Hematopoietic multipotent progenitor cell (in vitro differentiated cells): ENCODE data around the gene INHBE. TPM values are rescaled to one million over a fixed set of nuclear protein-coding genes. Genes with fewer than 3 reads are reported as not detected.

Experiments used
- DNase-seq, 3 donors: peaks; one replicate each; pipeline ENCODE4 v3.0.0-alpha.2; 2011 to 2015; ENCODE audit warnings: low read depth in 2 of 3, low spot score in 2 of 3
- total RNA-seq: library from RNA; depleted of rRNA; stranded (reverse); fragments of >200 nt; gene quantifications from one replicate; pipeline ENCODE4 v1.2.3, GENCODE V29; 2012

Gene INHBE
- total RNA-seq, 1 donor: not detected

DNA sequence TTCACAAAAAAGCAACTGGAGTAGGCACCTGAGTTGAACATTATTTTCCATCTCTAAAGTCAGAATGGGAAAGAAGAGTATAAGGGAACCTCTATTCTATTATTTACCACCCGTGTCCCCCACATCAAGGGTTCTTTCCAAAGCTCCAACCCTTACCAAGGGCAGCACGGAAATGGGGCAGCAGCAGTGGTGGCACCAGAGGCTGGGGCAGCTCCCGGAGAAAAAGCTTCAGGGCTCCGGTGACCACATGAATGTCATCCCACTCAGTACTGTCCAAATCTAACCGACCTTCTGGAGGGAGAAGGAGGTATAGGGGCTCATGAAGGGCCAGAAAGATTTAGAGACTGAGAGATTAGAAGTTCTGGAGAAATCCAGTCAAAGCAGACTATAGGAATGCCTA is 18.8 kb downstream of the INHBE start:
- no peak for DNase-seq

DNA sequence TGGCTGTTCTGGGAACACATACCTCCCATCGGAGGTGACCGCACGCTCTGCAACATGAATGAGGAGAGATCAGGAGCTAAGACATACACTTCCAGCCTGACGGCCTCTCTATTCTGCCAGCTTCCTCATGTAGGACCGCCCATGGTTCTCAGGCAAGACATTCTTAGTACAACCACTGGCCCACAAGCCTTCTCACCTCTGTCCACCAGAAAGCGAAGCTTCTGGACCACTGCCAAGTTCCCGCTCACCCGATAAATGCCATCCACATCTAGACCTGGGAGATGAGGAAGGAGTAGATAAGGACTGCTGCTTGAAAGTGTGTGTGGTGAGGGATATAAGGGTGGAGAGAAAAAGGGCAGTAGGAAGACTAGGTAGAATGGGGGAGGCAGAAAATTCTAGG is 19.3 kb downstream of the INHBE start:
- no peak for DNase-seq

DNA sequence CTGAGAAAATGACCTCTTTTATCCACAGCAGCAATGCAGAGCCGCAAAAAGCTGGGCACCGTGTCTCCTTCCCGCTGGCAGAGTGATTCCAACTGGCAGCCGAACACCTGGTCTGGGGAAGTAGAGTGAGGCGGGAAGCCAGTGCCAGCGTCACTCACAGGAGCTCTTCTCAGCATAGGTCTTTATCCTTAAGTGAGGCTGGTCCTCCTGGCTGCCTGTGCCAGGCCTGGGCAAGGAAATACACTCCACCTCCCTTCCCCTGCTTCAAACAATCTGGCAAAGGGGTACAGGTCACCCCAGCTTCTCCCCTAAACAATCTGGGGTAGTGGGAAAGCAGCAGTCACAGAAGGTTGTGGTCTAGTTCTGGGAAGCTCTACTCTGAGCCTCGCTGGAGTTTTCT is 19.8 kb downstream of the INHBE start:
- no peak for DNase-seq

- DNase-seq: no peak
Observed at GRCh38 chr12:57475271-57476161, 20.4 kb downstream of the INHBE start.

- DNase-seq: peak in 1 of 3 donors; percentile 79
Observed at GRCh38 chr12:57476162-57476992, 21.3 kb downstream of the INHBE start.

DNA sequence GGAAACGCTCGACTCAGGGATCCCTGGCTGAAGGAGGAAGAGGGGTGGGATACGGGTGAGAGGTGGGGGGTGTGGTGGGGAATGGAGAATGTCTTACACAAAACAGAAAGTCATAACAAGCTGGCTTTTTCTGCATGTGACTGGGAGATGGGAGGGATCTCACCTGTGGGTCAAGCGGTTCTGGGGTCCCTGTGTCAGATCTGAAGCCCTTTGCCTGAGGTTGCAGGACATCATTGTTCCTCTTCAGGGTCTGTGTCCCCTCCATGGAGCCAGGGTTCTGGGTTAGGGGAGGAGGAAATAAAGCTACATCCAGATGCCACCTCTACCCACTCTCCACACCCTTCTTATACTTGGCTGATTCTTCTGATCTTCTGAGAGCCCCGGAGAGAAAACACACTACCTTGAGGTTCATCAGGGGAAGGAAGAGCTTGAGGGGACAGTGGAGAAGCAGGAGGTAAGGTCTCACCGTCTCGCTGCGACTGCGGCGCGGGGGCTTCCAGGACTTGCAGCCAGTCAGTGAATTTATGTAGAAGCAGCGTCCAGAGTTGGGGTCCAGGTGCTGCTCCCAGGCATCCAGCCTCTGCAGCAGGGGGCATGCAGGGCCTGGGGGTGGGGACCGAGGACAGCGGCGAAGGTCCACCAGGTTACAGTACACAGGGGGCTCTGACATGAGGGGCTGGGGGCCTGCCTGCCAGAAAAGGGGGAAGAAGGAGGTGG is 22.0 kb downstream of the INHBE start:
- DNase-seq: no peak

- DNase-seq: no peak
Observed at GRCh38 chr12:57477710-57478681, 22.9 kb downstream of the INHBE start.

GRCh38 chr12:57479043-57479375 is 23.9 kb downstream of the INHBE start:
- no peak for DNase-seq

- peak; percentile 60 to 90 (median 70) for DNase-seq
Observed at GRCh38 chr12:57479376-57480115, 24.4 kb downstream of the INHBE start, which contains the start of gene ARHGAP9. ARHGAP9 (minus strand) TSS chr12:57479866; CDS start chr12:57479406, 460 bp downstream.

DNA sequence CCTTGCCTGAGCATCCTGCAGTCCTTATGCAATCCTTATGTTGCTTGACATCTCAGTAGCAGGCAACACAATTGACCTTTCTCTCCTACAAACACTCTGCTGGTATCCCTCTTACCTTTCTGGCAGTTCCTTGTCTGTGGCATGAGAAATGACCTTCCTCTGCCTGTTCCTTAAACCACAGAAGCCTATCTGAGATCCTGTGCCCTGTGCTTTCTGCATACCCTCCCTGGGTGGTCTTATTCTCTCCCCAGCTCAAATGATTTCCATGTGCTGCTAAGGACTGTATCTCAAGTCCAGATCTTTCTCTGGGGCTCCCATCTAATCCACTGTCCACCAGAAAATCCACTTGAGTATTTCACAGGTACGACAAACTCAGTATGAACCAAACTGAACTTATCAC is 26.6 kb downstream of the INHBE start:
- DNase-seq: no peak

DNA sequence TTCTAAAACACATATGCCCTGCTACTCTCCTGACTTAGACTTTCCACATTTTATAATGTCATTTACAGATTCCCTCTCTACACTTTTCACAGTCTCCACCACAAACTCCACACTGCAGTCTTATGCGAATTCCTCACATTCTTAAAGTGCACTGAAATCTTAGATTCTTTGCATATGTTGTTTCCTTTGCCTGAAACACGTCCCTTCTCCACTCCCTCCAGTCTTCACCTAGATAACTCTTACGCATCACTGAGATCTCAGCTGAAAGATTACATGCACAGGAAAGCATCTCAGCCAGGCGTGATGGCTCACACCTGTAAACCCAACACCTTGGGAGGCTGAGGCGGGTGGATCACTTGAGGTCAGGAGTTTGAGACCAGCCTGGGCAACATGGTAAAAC is 28.4 kb downstream of the INHBE start:
- no peak for DNase-seq

- no peak for DNase-seq
Observed at GRCh38 chr12:57485695-57486094, 30.6 kb downstream of the INHBE start.

- DNase-seq: no peak
Observed at GRCh38 chr12:57487055-57487596, 32.0 kb downstream of the INHBE start.

- peak; percentile 82 to 97 (median 96) for DNase-seq
Observed at GRCh38 chr12:57487597-57488401, 32.7 kb downstream of the INHBE start, which contains the start of gene MARS1. MARS1 (plus strand) TSS chr12:57488068; CDS start chr12:57488091, 23 bp downstream.

DNA sequence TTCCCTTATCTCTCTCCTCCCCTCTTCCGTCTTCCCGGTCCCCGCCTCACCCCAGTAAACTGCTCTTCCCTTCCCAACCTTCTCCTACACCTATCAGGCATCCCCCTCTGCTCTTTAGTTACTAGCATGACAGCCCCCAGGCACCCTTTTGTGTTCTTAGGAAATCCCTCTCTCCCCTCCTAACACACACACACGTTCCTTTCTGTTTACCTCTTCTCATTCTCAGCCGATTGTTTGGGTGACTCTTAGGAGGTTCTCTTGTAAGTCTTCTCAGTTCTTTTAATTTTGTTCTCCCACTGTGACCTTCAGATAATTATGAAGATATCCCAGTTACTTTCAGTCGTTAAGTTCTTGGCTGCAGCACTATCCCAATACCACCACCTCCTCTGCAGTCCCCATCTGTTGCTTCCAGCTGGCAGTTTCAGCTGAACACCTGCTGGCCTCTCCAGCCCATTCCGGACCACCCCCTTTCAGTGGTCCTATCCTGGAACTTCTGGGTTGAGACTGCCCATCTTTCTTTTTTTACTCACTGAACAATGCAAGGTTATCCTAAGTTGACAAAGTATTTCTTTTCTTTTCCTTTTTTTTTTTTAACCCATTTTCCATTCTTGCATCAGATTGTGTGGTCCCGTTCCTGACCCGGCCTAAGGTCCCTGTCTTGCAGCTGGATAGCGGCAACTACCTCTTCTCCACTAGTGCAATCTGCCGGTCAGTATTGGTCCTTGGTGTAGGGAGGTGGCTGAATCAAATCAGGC is 33.5 kb downstream of the INHBE start:
- DNase-seq: no peak

- no peak for DNase-seq
Observed at GRCh38 chr12:57489157-57489641, 34.1 kb downstream of the INHBE start.

DNA sequence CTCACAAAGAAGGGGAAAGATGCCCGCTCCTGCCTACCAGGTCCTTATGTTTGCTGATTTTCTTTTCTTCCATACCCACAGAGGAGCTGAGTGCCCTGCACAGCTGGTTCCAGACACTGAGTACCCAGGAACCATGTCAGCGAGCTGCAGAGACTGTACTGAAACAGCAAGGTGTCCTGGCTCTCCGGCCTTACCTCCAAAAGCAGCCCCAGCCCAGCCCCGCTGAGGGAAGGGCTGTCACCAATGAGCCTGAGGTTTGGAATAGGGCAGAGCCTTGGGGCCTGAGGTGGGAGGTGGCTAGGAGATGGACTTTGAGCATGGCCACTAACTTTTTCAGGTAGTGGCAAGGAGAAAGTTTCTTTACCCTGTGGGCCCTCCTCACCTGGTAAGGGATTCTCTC is 35.0 kb downstream of the INHBE start:
- DNase-seq: no peak
